A549 (cell line): ENCODE data around the gene MRPL44. TPM values are rescaled to one million over a fixed set of nuclear protein-coding genes. Genes with fewer than 3 reads are reported as not detected.

Experiments
- ATAC-seq, 2 experiments: fragments of 200-7000 bp in 1 of 2; fragments of >200 bp in 1 of 2; cut with Nextera tagmentation in 1 of 2; cut with Tn5 transposase in 1 of 2; 3 replicates each; pipeline versions ENCODE4 v1.8.0 to v1.9.1; 2018 to 2020; ENCODE audit warnings: mild to moderate bottlenecking in 1 of 2, moderate library complexity in 1 of 2
- CTCF ChIA-PET: fragments of 300-600 bp; sonication (Branson Sonifier 250); formaldehyde crosslinking; extraction: SDS; loops from one replicate; lab custom pipeline; 2021; ENCODE audit warnings: antibody characterized with exemption, inconsistent platforms; lab: Yijun Ruan, JAX
- POLR2A ChIA-PET: fragments of 350-600 bp; formaldehyde crosslinking; extraction: SDS; loops from one replicate; lab custom pipeline; 2021; ENCODE audit warnings: antibody characterized with exemption, inconsistent platforms; lab: Yijun Ruan, JAX
- DNase-seq, 2 experiments: peaks; one replicate each; pipeline versions ENCODE4 v3.0.0 to v3.0.0-alpha.2; 2011 to 2016; ENCODE audit warnings: low read depth in 1 of 2, low spot score in 1 of 2
- FAIRE-seq: peaks from 2 replicates; lab custom pipeline; 2011; peaks lifted over from hg19 to GRCh38; lab: Jason Lieb, UNC
- H3K27ac ChIP-seq, 2 experiments: fragments of >200 bp; sonication (Bioruptor Twin); formaldehyde crosslinking; 3 replicates each; pipeline ENCODE4 v1.5.1; 2016 to 2017
- H3K4me1 ChIP-seq: fragments of >200 bp; sonication (Bioruptor Twin); formaldehyde crosslinking; 3 replicates; pipeline ENCODE4 v1.6.1; 2016
- H3K4me2 ChIP-seq: fragments of >200 bp; sonication (Bioruptor Twin); formaldehyde crosslinking; 3 replicates; pipeline ENCODE4 v1.6.1; 2016
- H3K4me3 ChIP-seq: fragments of >200 bp; sonication (Bioruptor Twin); formaldehyde crosslinking; 3 replicates; pipeline ENCODE4 v1.5.1; 2016
- H3K9me3 ChIP-seq: fragments of >200 bp; sonication (Bioruptor Twin); formaldehyde crosslinking; 3 replicates; pipeline ENCODE4 v1.6.1; 2016
- CHD2 ChIP-seq: fragments of 150-350 bp; IDR thresholded peaks from 2 replicates; pipeline ENCODE4 v1.6.1; 2014; ENCODE audit warnings: low read length; ENCODE audit not compliant: partially characterized antibody
- FOSL2 ChIP-seq, 2 experiments: fragments of 450-650 bp in 1 of 2; fragments of >200 bp in 1 of 2; sonication (Bioruptor Twin) in 1 of 2; formaldehyde crosslinking; IDR thresholded peaks; 2 replicates each; pipeline versions ENCODE4 v1.5.0 to v1.6.1; 2016 to 2020; ENCODE audit warnings: mild to moderate bottlenecking in 1 of 2, moderate library complexity in 1 of 2
- FOXS1 ChIP-seq: fragments of 250-450 bp; sonication (Bioruptor Pico); IDR thresholded peaks from 2 replicates; pipeline ENCODE4 v1.5.0; 2020; ENCODE audit warnings: mild to moderate bottlenecking, moderate library complexity
- HEYL ChIP-seq: fragments of 250-450 bp; sonication (Bioruptor Pico); IDR thresholded peaks from 2 replicates; pipeline ENCODE4 v1.8.0; 2021; ENCODE audit warnings: mild to moderate bottlenecking, moderate library complexity
- MAZ ChIP-seq: fragments of 150-350 bp; IDR thresholded peaks from 2 replicates; pipeline ENCODE4 v1.6.1; 2014; ENCODE audit warnings: antibody characterized with exemption, low read depth, low read length, borderline replicate concordance
- NPAS2 ChIP-seq: fragments of 250-450 bp; sonication (Bioruptor Pico); IDR thresholded peaks from 2 replicates; pipeline ENCODE4 v1.8.0; 2022; ENCODE audit warnings: mild to moderate bottlenecking, moderate library complexity, borderline replicate concordance
- POLR2A ChIP-seq: IDR thresholded peaks from 2 replicates; pipeline ENCODE4 v1.6.1; 2012; ENCODE audit warnings: mild to moderate bottlenecking, low read length
- RARB ChIP-seq: fragments of 250-450 bp; sonication (Bioruptor Pico); IDR thresholded peaks from 2 replicates; pipeline ENCODE4 v1.8.0; 2021; ENCODE audit warnings: mild to moderate bottlenecking, moderate library complexity
- RCOR1 ChIP-seq: fragments of 150-350 bp; IDR thresholded peaks from 2 replicates; pipeline ENCODE4 v1.6.1; 2014; ENCODE audit warnings: antibody characterized with exemption, low read length, low read depth
- REST ChIP-seq: fragments of 200-600 bp; sonication (generic); IDR thresholded peaks from 2 replicates; pipeline ENCODE4 v1.6.1; 2016; ENCODE audit warnings: antibody characterized with exemption, mild to moderate bottlenecking, moderate library complexity
- SMC3 ChIP-seq: fragments of >200 bp; sonication (Bioruptor Twin); formaldehyde crosslinking; IDR thresholded peaks from 3 replicates; pipeline ENCODE4 v1.6.1; 2018; ENCODE audit warnings: inconsistent platforms
- ZC3H11A ChIP-seq: fragments of 450-650 bp; IDR thresholded peaks from 2 replicates; pipeline ENCODE4 v1.6.1; 2014; ENCODE audit warnings: antibody characterized with exemption, mild to moderate bottlenecking
- ZNF302 ChIP-seq: fragments of 250-450 bp; sonication (Bioruptor Pico); IDR thresholded peaks from 2 replicates; pipeline ENCODE4 v1.9.0; 2021; ENCODE audit warnings: inconsistent platforms, mild to moderate bottlenecking, moderate library complexity
- WGBS: methylation state at CpG from one replicate; pipeline ENCODE4 v1.1.6; 2017; ENCODE audit errors: missing lambda C conversion rate; 5-methylcytosine and 5-hydroxymethylcytosine counted together
- polyA plus RNA-seq, 4 experiments: library from polyadenylated mRNA; depleted of rRNA in 3 of 4; stranded (reverse); fragments of >200 nt; fragmentation: RNase III in 1 of 4; extraction: RNeasy Plus Mini Kit Qiagen cat#74134 plus additional on column Dnase treatment in 1 of 4; gene quantifications; 2 replicates in 3 of 4; 3 replicates in 1 of 4; pipeline ENCODE4 v1.2.3, GENCODE V29; 2011 to 2017
- TF ChIP-seq, protein P1 (sequence below): IDR thresholded peaks from 2 replicates; pipeline ENCODE4 v1.6.1; 2012
- TF ChIP-seq, protein P2 (sequence below): fragments of >200 bp; sonication (Bioruptor Twin); formaldehyde crosslinking; IDR thresholded peaks from 3 replicates; pipeline ENCODE4 v1.6.1; 2016
- TF ChIP-seq, protein P3 (sequence below): fragments of 250-450 bp; sonication (Bioruptor Pico); IDR thresholded peaks from 2 replicates; pipeline ENCODE4 v1.5.0; 2020; ENCODE audit warnings: low read depth, mild to moderate bottlenecking, moderate library complexity

MRPL44 gene
- polyA plus RNA-seq, 2 of the 4 experiments (the other 2 are of a cell fraction): 39.0 to 39.2 TPM

DNA sequence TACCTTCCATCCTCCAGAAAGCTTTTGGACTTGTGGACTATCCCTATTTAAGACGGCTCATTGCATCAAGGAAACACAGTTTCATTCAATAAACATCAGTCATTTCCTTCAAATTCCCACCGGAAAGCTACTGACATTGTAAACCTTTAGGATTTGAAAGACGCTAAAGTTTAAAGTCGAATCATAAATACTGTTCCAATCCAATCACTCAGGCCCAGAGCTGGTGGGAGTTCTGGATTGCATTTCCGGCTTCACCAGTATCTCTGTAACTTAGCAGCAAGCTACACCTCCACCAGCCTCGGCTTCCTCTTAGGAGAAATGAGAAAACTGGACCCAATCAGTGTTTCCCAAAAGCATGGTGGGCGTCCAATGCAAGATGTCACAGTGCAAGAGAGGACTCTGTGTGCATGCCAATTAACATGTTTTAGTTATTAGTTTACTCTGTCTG lies 13.7 kb upstream of the MRPL44 start:
- FAIRE-seq (no peak), DNase-seq (peak; percentile 46 to 52)
- Histone ChIP-seq H3K9me3 (no peaks in the 10 kb centered on the region), H3K27ac (peak overlapping the region; percentile 93 to 99), H3K4me2 (peak overlapping the region; percentile 84), H3K4me1 (peaks cover 29% of the 10 kb centered on the region), H3K4me3 (peak overlapping the region; percentile 72)
- ChIA-PET POLR2A (interaction anchor here (1.1 kb wide), 1 partner anchor 82 kb away, joined by 7 read pairs; no protein-coding TSS in a partner anchor), CTCF (interaction anchor here (0.5 to 0.9 kb wide), 4 partner anchors 12 to 1036 kb away, joined by 3 to 4 read pairs (median 3); no protein-coding TSS in a partner anchor)
- WGBS: 4% methylated on average over 7 of the region's 7 CpGs
- no peak for TF ChIP-seq HEYL
- no peak for TF ChIP-seq FOSL2 (IDR thresholded peaks at IDR 0.05)
- no peak for TF ChIP-seq FOSL2 (CRISPR knock-in tag; IDR thresholded peaks at IDR 0.05)
- TF ChIP-seq RARB (CRISPR knock-in tag): no peak
- TF ChIP-seq ZC3H11A: no peak
- TF ChIP-seq, protein P1, sequence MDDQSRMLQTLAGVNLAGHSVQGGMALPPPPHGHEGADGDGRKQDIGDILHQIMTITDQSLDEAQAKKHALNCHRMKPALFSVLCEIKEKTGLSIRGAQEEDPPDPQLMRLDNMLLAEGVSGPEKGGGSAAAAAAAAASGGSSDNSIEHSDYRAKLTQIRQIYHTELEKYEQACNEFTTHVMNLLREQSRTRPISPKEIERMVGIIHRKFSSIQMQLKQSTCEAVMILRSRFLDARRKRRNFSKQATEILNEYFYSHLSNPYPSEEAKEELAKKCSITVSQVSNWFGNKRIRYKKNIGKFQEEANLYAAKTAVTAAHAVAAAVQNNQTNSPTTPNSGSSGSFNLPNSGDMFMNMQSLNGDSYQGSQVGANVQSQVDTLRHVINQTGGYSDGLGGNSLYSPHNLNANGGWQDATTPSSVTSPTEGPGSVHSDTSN: no peak
- TF ChIP-seq CHD2: no peak
- no peak for TF ChIP-seq MAZ
- TF ChIP-seq NPAS2 (CRISPR knock-in tag): no peak
- TF ChIP-seq, all 56 proteins: peak for 0
- peak; percentile 35 to 50; a peak in 3 of 6 replicates for ATAC-seq

- peak; percentile 68 to 72 for ATAC-seq
- TF ChIP-seq NPAS2 (CRISPR knock-in tag) (no peak), ZNF302 (CRISPR knock-in tag) (no peak), REST (no peak), POLR2A (no peak), SMC3 (no peak), HEYL (no peak), RCOR1 (no peak), FOXS1 (CRISPR knock-in tag) (no peak)
- TF ChIP-seq, protein P2, sequence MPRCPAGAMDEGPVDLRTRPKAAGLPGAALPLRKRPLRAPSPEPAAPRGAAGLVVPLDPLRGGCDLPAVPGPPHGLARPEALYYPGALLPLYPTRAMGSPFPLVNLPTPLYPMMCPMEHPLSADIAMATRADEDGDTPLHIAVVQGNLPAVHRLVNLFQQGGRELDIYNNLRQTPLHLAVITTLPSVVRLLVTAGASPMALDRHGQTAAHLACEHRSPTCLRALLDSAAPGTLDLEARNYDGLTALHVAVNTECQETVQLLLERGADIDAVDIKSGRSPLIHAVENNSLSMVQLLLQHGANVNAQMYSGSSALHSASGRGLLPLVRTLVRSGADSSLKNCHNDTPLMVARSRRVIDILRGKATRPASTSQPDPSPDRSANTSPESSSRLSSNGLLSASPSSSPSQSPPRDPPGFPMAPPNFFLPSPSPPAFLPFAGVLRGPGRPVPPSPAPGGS: no peak
- TF ChIP-seq, protein P3, sequence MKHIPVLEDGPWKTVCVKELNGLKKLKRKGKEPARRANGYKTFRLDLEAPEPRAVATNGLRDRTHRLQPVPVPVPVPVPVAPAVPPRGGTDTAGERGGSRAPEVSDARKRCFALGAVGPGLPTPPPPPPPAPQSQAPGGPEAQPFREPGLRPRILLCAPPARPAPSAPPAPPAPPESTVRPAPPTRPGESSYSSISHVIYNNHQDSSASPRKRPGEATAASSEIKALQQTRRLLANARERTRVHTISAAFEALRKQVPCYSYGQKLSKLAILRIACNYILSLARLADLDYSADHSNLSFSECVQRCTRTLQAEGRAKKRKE (CRISPR knock-in tag): no peak
- H3K9me3 ChIP-seq: no peaks in the 10 kb centered on the region
- peak overlapping the region; percentile 84 for H3K4me2 ChIP-seq
- H3K27ac ChIP-seq: peak overlapping the region; percentile 93 to 99
- CTCF ChIA-PET: interaction anchor here (0.8 to 0.9 kb wide), 2 partner anchors 11 to 183 kb away, joined by 3 to 4 read pairs; no protein-coding TSS in a partner anchor
- POLR2A ChIA-PET: interaction anchor here (1.1 kb wide), 1 partner anchor 83 kb away, joined by 7 read pairs; no protein-coding TSS in a partner anchor
- H3K4me3 ChIP-seq: peak overlapping the region; percentile 72
- FAIRE-seq: no peak
- 1% methylated on average over 35 of the region's 46 CpGs for WGBS
- peaks cover 26% of the 10 kb centered on the region for H3K4me1 ChIP-seq
- DNase-seq: peak in 1 of 2 experiments; percentile 41
Measured at GRCh38 chr2:223944166-223944702, 13.0 kb upstream of the MRPL44 start.
